ENCODE results near the gene CSN2.

The CSN2 gene

GRCh38 chr4:69907151-69907550, 58.4 kb downstream of the CSN2 start:
- no peak for DNase-seq (ENCODE audit: extremely low read depth in 1 of 2, low read depth in 1 of 2)

All from activated CD8-positive, alpha-beta memory T cell treated with anti-CD3 and anti-CD28 coated beads for 1 hour (primary cell).